HPDE6-E6E7 (cell line): ENCODE results near the gene KATNAL2.

Source experiments
- DNase-seq: peaks from one replicate; pipeline ENCODE4 v3.0.0; 2011; ENCODE audit warnings: missing footprints; ENCODE audit errors: extremely low spot score

KATNAL2 gene

GRCh38 chr18:47113796-47114540, 196.6 kb downstream of the KATNAL2 start:
- no peak for DNase-seq

GRCh38 chr18:47115205-47115604, 197.8 kb downstream of the KATNAL2 start:
- no peak for DNase-seq

- DNase-seq = no peak
Observed at GRCh38 chr18:47118981-47119380, 201.6 kb downstream of the KATNAL2 start.

GRCh38 chr18:47120428-47120827, 203.0 kb downstream of the KATNAL2 start:
- DNase-seq = no peak

GRCh38 chr18:47121146-47121545, 203.7 kb downstream of the KATNAL2 start:
- no peak for DNase-seq

GRCh38 chr18:47141289-47141688, 223.9 kb downstream of the KATNAL2 start:
- no peak for DNase-seq

- DNase-seq = no peak
Observed at GRCh38 chr18:47143153-47143552, 225.8 kb downstream of the KATNAL2 start.

- no peak for DNase-seq
Observed at GRCh38 chr18:47143899-47144485, 226.6 kb downstream of the KATNAL2 start.

- DNase-seq = no peak
Observed at GRCh38 chr18:47146206-47146605, 228.8 kb downstream of the KATNAL2 start.

GRCh38 chr18:47149457-47150028, 232.1 kb downstream of the KATNAL2 start:
- DNase-seq = peak; percentile 6

GRCh38 chr18:47150029-47150823, 232.8 kb downstream of the KATNAL2 start, which contains the start of gene HDHD2:
HDHD2 (minus strand) TSS chr18:47150500; CDS start chr18:47136439, 14,061 bp downstream.
- peak; percentile 71 for DNase-seq

GRCh38 chr18:47150824-47151366, 233.5 kb downstream of the KATNAL2 start:
- peak; percentile 9 for DNase-seq

GRCh38 chr18:47151439-47151838, 234.0 kb downstream of the KATNAL2 start:
- no peak for DNase-seq
